K562 (cell line): Measurements from ENCODE around the gene CAPZB. TPM values are rescaled to one million over a fixed set of nuclear protein-coding genes. Genes with fewer than 3 reads are reported as not detected.

ENCODE experiments used
- CBX8 ChIP-seq: fragments of 200-600 bp; sonication (generic); IDR thresholded peaks from 2 replicates; pipeline ENCODE4 v1.6.1; 2012; ENCODE audit warnings: borderline replicate concordance, mixed run types, low read depth, mild to moderate bottlenecking, moderate library complexity, mixed read lengths, low read length, control low read depth, inconsistent platforms; ENCODE audit not compliant: poor library complexity, severe bottlenecking; ENCODE audit errors: extremely low read depth
- EP300 ChIP-seq: IDR thresholded peaks from 2 replicates; pipeline ENCODE4 v1.6.1; 2012; ENCODE audit warnings: low read length, improper control_type of control experiment
- FOXK2 ChIP-seq, 2 experiments: fragments of 450-650 bp; IDR thresholded peaks in 1 of 2; conservative IDR thresholded peaks in 1 of 2; 2 replicates each; pipeline ENCODE4 v1.6.1; 2016; ENCODE audit warnings: low read depth in 2 of 2, mild to moderate bottlenecking in 1 of 2
- KLF6 ChIP-seq: fragments of 250-450 bp; sonication (Bioruptor Pico); IDR thresholded peaks from 2 replicates; pipeline ENCODE4 v1.4.0; 2020; ENCODE audit warnings: mild to moderate bottlenecking, moderate library complexity, borderline replicate concordance
- MTA1 ChIP-seq: fragments of 450-650 bp; IDR thresholded peaks from 2 replicates; pipeline ENCODE4 v1.6.1; 2017; ENCODE audit warnings: borderline replicate concordance
- NFATC3 ChIP-seq: fragments of 450-650 bp; IDR thresholded peaks from 2 replicates; pipeline ENCODE4 v1.6.1; 2017; ENCODE audit warnings: mild to moderate bottlenecking
- NFE2 ChIP-seq: IDR thresholded peaks from 2 replicates; pipeline ENCODE4 v1.6.1; 2014; ENCODE audit warnings: antibody characterized with exemption, low read depth
- NFRKB ChIP-seq: fragments of 450-650 bp; IDR thresholded peaks from 2 replicates; pipeline ENCODE4 v1.6.1; 2016; ENCODE audit warnings: low read depth
- PHF20 ChIP-seq: fragments of 450-650 bp; IDR thresholded peaks from 2 replicates; pipeline ENCODE4 v1.6.1; 2018; ENCODE audit not compliant: partially characterized antibody
- SMARCB1 ChIP-seq: IDR thresholded peaks from 2 replicates; pipeline ENCODE4 v1.6.1; 2011; ENCODE audit warnings: improper control_type of control experiment, low read depth; ENCODE audit not compliant: insufficient read length
- SMARCC2 ChIP-seq: fragments of 450-650 bp; IDR thresholded peaks from 2 replicates; pipeline ENCODE4 v1.6.1; 2017; ENCODE audit warnings: antibody characterized with exemption, moderate library complexity, mild to moderate bottlenecking, low read depth
- SRF ChIP-seq, 2 experiments: fragments of 250-450, 450-650 bp in 1 of 2; sonication (Bioruptor Pico) in 1 of 2; sonication (generic) in 1 of 2; formaldehyde crosslinking; IDR thresholded peaks; 2 replicates each; pipeline versions ENCODE4 v1.5.0 to v1.5.1; 2020 to 2022; ENCODE audit warnings: mild to moderate bottlenecking in 1 of 2, missing genetic modification reagents in 1 of 2
- ZBTB8A ChIP-seq: fragments of 450-650 bp; IDR thresholded peaks from 2 replicates; pipeline ENCODE4 v1.6.1; 2018; ENCODE audit warnings: mild to moderate bottlenecking, moderate library complexity; ENCODE audit not compliant: partially characterized antibody
- ZNF140 ChIP-seq: fragments of 250-450 bp; sonication (Bioruptor Pico); IDR thresholded peaks from 2 replicates; pipeline ENCODE4 v1.8.0; 2021; ENCODE audit warnings: moderate library complexity, mild to moderate bottlenecking, inconsistent platforms
- polyA plus RNA-seq, 8 experiments: library from polyadenylated mRNA; depleted of rRNA in 4 of 8; stranded (reverse) in 5 of 8; unstranded in 3 of 8; fragments of >200 nt; fragmentation: Nextera tagmentation in 2 of 8; fragmentation: Illumina TruSeq in 1 of 8; extraction: Ambion mirVana in 2 of 8; extraction: Trizol in 1 of 8; gene quantifications; 2 replicates each; pipeline versions ENCODE4 v1.2.1 to v1.2.3, GENCODE V29; 2011 to 2014; ENCODE audit warnings: inconsistent platforms in 1 of 8, missing spikeins in 1 of 8
- total RNA-seq, 7 experiments: library from RNA; depleted of rRNA in 6 of 7; stranded (reverse); fragments of >200 nt in 6 of 7; fragmentation: Illumina TruSeq in 2 of 7; extraction: Trizol in 2 of 7; gene quantifications; 2 replicates each; pipeline versions ENCODE4 v1.2.1 to v1.2.3, GENCODE V29; 2011 to 2021; ENCODE audit warnings: low replicate concordance in 1 of 7
- TF ChIP-seq, protein P1 (sequence below): sonication (generic); formaldehyde crosslinking; IDR thresholded peaks from 2 replicates; pipeline ENCODE4 v1.8.0; 2023; ENCODE audit warnings: missing genetic modification reagents, mild to moderate bottlenecking, borderline replicate concordance
- TF ChIP-seq, protein P2 (sequence below): fragments of 250-450 bp; sonication (Bioruptor Pico); IDR thresholded peaks from 2 replicates; pipeline ENCODE4 v1.5.0; 2020; ENCODE audit warnings: mild to moderate bottlenecking, borderline replicate concordance
- TF ChIP-seq, protein P3 (sequence below): IDR thresholded peaks from 2 replicates; pipeline ENCODE4 v1.6.1; 2012; ENCODE audit warnings: low read depth, low read length, improper control_type of control experiment, borderline replicate concordance

CAPZB gene
- total and polyA plus RNA-seq, 9 of the 15 experiments (the other 6 are each of a cell fraction or from before 2014, with no cell fraction given), result 57.6 to 297 (median 125) TPM

DNA sequence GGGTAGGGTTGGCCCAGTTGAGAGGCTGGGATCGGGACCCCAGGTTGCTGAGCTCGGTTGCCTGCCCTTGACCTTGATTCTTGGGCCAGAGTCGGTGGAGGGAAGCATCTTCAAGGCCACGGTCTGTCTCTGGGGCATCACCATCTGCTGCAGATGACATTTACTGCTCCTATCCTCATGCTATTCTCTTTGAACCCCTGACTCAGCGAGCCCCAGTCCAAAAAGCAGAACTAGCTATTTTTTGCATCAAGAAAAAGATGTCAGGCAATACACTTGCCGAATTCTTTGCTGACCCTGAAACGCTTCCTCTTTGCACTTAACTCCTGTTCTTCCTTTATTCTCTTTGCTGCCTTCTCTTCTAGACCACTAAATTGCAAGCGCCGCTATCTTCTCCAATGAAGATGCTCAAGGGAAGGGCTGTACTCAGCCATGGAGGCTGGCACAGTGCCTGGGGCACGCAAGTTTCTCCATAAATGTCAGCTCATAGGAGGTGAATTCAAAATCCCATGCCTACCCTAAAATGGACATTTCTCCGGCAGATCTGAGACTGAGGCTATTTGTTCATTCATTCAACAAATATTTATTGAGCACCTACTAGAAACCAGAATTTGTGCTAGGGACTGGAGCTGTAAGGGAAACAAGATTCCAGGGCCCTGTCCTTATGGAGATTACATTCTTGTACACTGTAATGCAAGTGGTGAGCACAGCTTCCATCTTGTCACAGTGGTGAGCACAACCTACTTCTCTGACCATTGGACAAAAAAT is 20.5 kb upstream of the CAPZB start (continued):
- TF ChIP-seq, protein P1, sequence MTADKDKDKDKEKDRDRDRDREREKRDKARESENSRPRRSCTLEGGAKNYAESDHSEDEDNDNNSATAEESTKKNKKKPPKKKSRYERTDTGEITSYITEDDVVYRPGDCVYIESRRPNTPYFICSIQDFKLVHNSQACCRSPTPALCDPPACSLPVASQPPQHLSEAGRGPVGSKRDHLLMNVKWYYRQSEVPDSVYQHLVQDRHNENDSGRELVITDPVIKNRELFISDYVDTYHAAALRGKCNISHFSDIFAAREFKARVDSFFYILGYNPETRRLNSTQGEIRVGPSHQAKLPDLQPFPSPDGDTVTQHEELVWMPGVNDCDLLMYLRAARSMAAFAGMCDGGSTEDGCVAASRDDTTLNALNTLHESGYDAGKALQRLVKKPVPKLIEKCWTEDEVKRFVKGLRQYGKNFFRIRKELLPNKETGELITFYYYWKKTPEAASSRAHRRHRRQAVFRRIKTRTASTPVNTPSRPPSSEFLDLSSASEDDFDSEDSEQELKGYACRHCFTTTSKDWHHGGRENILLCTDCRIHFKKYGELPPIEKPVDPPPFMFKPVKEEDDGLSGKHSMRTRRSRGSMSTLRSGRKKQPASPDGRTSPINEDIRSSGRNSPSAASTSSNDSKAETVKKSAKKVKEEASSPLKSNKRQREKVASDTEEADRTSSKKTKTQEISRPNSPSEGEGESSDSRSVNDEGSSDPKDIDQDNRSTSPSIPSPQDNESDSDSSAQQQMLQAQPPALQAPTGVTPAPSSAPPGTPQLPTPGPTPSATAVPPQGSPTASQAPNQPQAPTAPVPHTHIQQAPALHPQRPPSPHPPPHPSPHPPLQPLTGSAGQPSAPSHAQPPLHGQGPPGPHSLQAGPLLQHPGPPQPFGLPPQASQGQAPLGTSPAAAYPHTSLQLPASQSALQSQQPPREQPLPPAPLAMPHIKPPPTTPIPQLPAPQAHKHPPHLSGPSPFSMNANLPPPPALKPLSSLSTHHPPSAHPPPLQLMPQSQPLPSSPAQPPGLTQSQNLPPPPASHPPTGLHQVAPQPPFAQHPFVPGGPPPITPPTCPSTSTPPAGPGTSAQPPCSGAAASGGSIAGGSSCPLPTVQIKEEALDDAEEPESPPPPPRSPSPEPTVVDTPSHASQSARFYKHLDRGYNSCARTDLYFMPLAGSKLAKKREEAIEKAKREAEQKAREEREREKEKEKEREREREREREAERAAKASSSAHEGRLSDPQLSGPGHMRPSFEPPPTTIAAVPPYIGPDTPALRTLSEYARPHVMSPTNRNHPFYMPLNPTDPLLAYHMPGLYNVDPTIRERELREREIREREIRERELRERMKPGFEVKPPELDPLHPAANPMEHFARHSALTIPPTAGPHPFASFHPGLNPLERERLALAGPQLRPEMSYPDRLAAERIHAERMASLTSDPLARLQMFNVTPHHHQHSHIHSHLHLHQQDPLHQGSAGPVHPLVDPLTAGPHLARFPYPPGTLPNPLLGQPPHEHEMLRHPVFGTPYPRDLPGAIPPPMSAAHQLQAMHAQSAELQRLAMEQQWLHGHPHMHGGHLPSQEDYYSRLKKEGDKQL (CRISPR knock-in tag), result no peak
- TF ChIP-seq SMARCB1 (no peak), EP300 (no peak), SRF (CRISPR knock-in tag; IDR thresholded peaks at IDR 0.05) (no peak), NFE2 (peak; percentile 39; the same call in 1 of the 2 replicates), ZBTB8A (no peak), MTA1 (no peak), FOXK2 (conservative IDR thresholded peaks at IDR 0.05 in 1 of 2, IDR thresholded peaks at IDR 0.05 in 1 of 2; ENCODE audit: low read depth in 2 of 2) (no peak), NFATC3 (no peak), NFRKB (no peak), CBX8 (no peak), PHF20 (no peak), SMARCC2 (no peak), KLF6 (CRISPR knock-in tag) (no peak), ZNF140 (CRISPR knock-in tag) (no peak)
- TF ChIP-seq, protein P2, sequence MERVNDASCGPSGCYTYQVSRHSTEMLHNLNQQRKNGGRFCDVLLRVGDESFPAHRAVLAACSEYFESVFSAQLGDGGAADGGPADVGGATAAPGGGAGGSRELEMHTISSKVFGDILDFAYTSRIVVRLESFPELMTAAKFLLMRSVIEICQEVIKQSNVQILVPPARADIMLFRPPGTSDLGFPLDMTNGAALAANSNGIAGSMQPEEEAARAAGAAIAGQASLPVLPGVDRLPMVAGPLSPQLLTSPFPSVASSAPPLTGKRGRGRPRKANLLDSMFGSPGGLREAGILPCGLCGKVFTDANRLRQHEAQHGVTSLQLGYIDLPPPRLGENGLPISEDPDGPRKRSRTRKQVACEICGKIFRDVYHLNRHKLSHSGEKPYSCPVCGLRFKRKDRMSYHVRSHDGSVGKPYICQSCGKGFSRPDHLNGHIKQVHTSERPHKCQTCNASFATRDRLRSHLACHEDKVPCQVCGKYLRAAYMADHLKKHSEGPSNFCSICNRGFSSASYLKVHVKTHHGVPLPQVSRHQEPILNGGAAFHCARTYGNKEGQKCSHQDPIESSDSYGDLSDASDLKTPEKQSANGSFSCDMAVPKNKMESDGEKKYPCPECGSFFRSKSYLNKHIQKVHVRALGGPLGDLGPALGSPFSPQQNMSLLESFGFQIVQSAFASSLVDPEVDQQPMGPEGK (CRISPR knock-in tag), result no peak
- TF ChIP-seq, protein P3, sequence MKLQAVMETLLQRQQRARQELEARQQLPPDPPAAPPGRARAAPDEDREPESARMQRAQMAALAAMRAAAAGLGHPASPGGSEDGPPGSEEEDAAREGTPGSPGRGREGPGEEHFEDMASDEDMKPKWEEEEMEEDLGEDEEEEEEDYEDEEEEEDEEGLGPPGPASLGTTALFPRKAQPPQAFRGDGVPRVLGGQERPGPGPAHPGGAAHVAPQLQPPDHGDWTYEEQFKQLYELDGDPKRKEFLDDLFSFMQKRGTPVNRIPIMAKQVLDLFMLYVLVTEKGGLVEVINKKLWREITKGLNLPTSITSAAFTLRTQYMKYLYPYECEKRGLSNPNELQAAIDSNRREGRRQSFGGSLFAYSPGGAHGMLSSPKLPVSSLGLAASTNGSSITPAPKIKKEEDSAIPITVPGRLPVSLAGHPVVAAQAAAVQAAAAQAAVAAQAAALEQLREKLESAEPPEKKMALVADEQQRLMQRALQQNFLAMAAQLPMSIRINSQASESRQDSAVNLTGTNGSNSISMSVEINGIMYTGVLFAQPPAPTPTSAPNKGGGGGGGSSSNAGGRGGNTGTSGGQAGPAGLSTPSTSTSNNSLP, result no peak
